Ovary (tissue), 9 donors: ENCODE results near the gene PHF3. TPM values are rescaled to one million over a fixed set of nuclear protein-coding genes. Genes with fewer than 3 reads are reported as not detected.

Experiments
- DNase-seq, 5 donors: peaks; one replicate each; pipeline ENCODE4 v3.0.0-alpha.2; 2019 to 2020
- H3K27ac ChIP-seq, 2 donors: fragments of 200-600 bp; one replicate each; pipeline versions ENCODE4 v1.5.1 to v1.8.0; 2019 to 2022
- H3K27me3 ChIP-seq: fragments of 200-600 bp; one replicate; pipeline ENCODE4 v1.8.0; 2022
- H3K36me3 ChIP-seq: fragments of 200-600 bp; sonication (generic); one replicate; pipeline ENCODE4 v1.5.1; 2019
- H3K4me1 ChIP-seq: one replicate; pipeline ENCODE4 v1.8.1; 2013; ENCODE audit warnings: mild to moderate bottlenecking, moderate library complexity; ENCODE audit not compliant: insufficient read depth
- H3K4me3 ChIP-seq: fragments of 200-600 bp; sonication (generic); one replicate; pipeline ENCODE4 v1.5.1; 2017
- H3K9me3 ChIP-seq, 2 donors: fragments of 200-600 bp in 1 of 2; sonication (generic) in 1 of 2; one replicate each; pipeline versions ENCODE4 v1.5.1 to v1.8.1; 2013 to 2019; ENCODE audit warnings: mild to moderate bottlenecking in 1 of 2, moderate library complexity in 1 of 2
- CTCF ChIP-seq, 3 donors: fragments of 450-650 bp in 2 of 3; fragments of 200-600 bp in 1 of 3; IDR thresholded peaks; one replicate each; pipeline versions ENCODE4 v1.5.1 to v1.8.0; 2016 to 2022; ENCODE audit warnings: antibody characterized with exemption in 3 of 3, mild to moderate bottlenecking in 1 of 3
- EP300 ChIP-seq: sonication (generic); formaldehyde crosslinking; IDR thresholded peaks from one replicate; pipeline ENCODE4 v1.6.1; 2017; ENCODE audit warnings: antibody characterized with exemption
- POLR2A ChIP-seq: fragments of 450-650 bp; IDR thresholded peaks from one replicate; pipeline ENCODE4 v1.6.1; 2017; ENCODE audit warnings: antibody characterized with exemption, mild to moderate bottlenecking, moderate library complexity
- WGBS, 3 donors: extraction: QIAGEN DNeasy Blood & Tissue Kit in 1 of 3; methylation state at CpG; one replicate each; pipeline versions ENCODE4 v1.1.5 to v1.1.7; 2013 to 2017; 5-methylcytosine and 5-hydroxymethylcytosine counted together
- intact Hi-C, 4 donors: fragments of 100-400 bp; cut with DNase I; formaldehyde crosslinking; loops; one replicate each; pipeline versions ENCODE4 v1.11.0 to v1.15.1; 2022 to 2023
- polyA plus RNA-seq, 2 donors: library from polyadenylated mRNA; stranded (reverse); fragments of 200-250 nt in 1 of 2; fragments of 350-450 nt in 1 of 2; fragmentation: Illumina TruSeq in 1 of 2; extraction: RNeasy Lipid Tissue Mini Kit (QIAGEN cat#74804) in 1 of 2; gene quantifications; one replicate each; pipeline ENCODE4 v1.2.3, GENCODE V29; 2013 to 2014
- total RNA-seq, 7 donors: library from RNA; depleted of rRNA in 2 of 7; stranded (reverse); fragments of >200 nt in 2 of 7; fragmentation: NEBNext Ultra II Directional in 3 of 7; extraction: Animal tissue kit (Norgen Biotek cat#: 25700) in 3 of 7; gene quantifications; one replicate each; pipeline versions ENCODE4 v1.1.0 to v1.2.4, GENCODE V29; 2016 to 2023
- donor health status: DM: no; HTN: no; CAD: no; lungs with moderate emphysema.
- donor health status: DM: no; HTN: no; CAD: no.
- donor health status: Bipolar disorder and iron deficiency.
- donor health status: DM: yes; HTN: yes; CAD: no.
- donor health status: DM: no; HTN: no; CAD: no.
- donor health status: DM: yes; HTN: yes; CAD: no.

The PHF3 gene
- total and polyA plus RNA-seq, 9 donors = 25.3 to 83.7 (median 64.6) TPM

GRCh38 chr6:63690221-63690620 is 54.6 kb downstream of the PHF3 start:
- no peaks in the 10 kb centered on the region for H3K9me3 ChIP-seq

DNA sequence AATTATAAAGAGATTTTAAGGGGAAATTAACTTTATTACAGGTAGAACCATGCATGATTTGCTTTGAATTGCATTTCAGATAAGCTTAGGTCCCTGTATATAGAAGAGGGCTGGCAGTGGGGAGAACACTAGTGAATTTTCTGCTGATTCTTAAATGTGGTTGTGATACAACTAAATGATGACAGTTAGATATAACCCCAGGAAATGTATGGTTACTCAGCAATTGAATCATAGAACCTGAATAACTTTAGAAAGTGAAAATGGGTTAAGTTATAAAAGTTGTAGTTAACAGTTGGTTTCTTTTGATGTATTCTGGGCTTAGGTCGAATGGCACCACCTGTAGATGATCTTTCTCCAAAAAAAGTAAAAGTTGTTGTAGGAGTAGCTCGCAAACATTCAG is 70.1 kb downstream of the PHF3 start:
- DNase-seq = no peak
- H3K4me1 ChIP-seq = peaks cover 1% of the 10 kb centered on the region
- H3K27me3 ChIP-seq = no peaks in the 10 kb centered on the region
- intact Hi-C loops = no loop called here
- no peak for TF ChIP-seq POLR2A
- no peak for TF ChIP-seq CTCF (IDR thresholded peaks at IDR 0.05)
- no peak for TF ChIP-seq EP300
- H3K9me3 ChIP-seq = no peaks in the 10 kb centered on the region
- no peaks in the 10 kb centered on the region for H3K36me3 ChIP-seq
- no peak overlapping the region for H3K27ac ChIP-seq
- no peak overlapping the region for H3K4me3 ChIP-seq
- WGBS, 3 donors = 16 to 27% (median 21%) methylated on average over 2 of the region's 2 CpGs

More at GRCh38 chr6:63690221-63690620, 54.6 kb downstream of the PHF3 start:
- no peak overlapping the region for H3K4me3 ChIP-seq
- H3K4me1 ChIP-seq = no peaks in the 10 kb centered on the region
- no peak for TF ChIP-seq POLR2A
- H3K36me3 ChIP-seq = no peaks in the 10 kb centered on the region
- intact Hi-C loops = no loop called here
- DNase-seq = no peak
- H3K27me3 ChIP-seq = no peaks in the 10 kb centered on the region
- H3K27ac ChIP-seq = no peak overlapping the region

GRCh38 chr6:63706630-63707029 is 71.0 kb downstream of the PHF3 start:
- no peaks in the 10 kb centered on the region for H3K27me3 ChIP-seq
- 33 to 44% (median 36%) methylated on average over 2 of the region's 2 CpGs for WGBS, 3 donors
- peaks cover 1% of the 10 kb centered on the region for H3K4me1 ChIP-seq
- no peak overlapping the region for H3K27ac ChIP-seq
- H3K4me3 ChIP-seq = no peak overlapping the region
- TF ChIP-seq CTCF (IDR thresholded peaks at IDR 0.05) (no peak), EP300 (no peak), POLR2A (no peak)
- no peak for DNase-seq
- no peaks in the 10 kb centered on the region for H3K36me3 ChIP-seq
- intact Hi-C loops = no loop called here
- H3K9me3 ChIP-seq = no peaks in the 10 kb centered on the region

DNA sequence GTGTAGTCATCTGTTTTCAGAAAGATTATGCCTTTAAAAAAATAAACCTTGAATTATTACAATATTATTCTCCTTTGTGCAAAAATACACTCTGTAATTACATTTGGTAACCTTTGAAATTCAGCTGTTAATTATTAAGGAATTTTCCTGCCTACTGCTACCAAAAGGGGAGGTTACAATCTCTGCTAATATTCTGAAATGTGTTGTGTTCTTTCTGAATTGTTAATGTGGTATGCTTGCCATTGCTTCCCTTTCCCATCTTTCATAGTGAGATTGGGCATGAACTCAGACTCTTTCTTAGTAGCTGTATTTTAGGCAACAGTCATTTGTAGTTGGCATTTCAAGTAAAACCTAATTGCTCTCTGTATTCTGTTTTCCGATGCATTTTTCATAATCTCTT is 73.0 kb downstream of the PHF3 start:
- TF ChIP-seq CTCF (IDR thresholded peaks at IDR 0.05) (no peak), EP300 (no peak), POLR2A (no peak)
- Histone ChIP-seq H3K4me3 (no peak overlapping the region), H3K4me1 (peaks cover 1% of the 10 kb centered on the region), H3K36me3 (no peaks in the 10 kb centered on the region), H3K27ac (no peak overlapping the region), H3K9me3 (no peaks in the 10 kb centered on the region), H3K27me3 (no peaks in the 10 kb centered on the region)
- DNase-seq = no peak
- WGBS, 3 donors = 94 to 96% (median 94%) methylated on average over 1 of the region's 1 CpG
- intact Hi-C loops = no loop called here

DNA sequence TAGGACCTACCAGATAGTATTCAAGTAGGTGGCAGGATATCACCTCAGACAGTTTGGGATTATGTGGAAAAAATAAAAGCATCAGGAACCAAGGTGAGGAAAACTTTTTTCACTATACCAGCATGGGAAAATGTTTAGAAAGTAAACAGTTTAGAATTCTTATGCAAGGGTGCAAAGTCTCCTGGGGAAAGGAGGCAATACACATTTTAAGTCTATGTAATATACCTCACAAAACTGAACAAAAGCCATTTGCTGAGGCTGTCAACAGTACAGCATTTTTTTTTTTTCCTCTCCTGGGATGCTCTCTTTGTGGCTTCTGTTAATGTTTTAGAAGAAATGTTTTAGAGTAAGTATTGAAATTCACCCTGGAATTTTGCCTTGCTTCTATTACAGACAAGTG is 73.5 kb downstream of the PHF3 start:
- DNase-seq = no peak
- Histone ChIP-seq H3K4me1 (peaks cover 1% of the 10 kb centered on the region), H3K36me3 (no peaks in the 10 kb centered on the region), H3K9me3 (no peaks in the 10 kb centered on the region), H3K27me3 (no peaks in the 10 kb centered on the region), H3K27ac (no peak overlapping the region), H3K4me3 (no peak overlapping the region)
- TF ChIP-seq CTCF (IDR thresholded peaks at IDR 0.05) (no peak), POLR2A (no peak), EP300 (no peak)
- intact Hi-C loops = no loop called here
